NCI-H1048 (cell line): ENCODE data around the gene BACH1.
"Not testable (repeated sequence)": the region's sequence is repeated elsewhere in the genome, so short reads cannot be mapped to it uniquely, and the experiment has no call there.

Source experiments
- DNase-seq: peaks from one replicate; lab custom pipeline; 2025; lab: John Stamatoyannopoulos, UW

The BACH1 gene

GRCh38 chr21:29346771-29347170, 48.0 kb downstream of the BACH1 start:
- DNase-seq, result no peak

DNA sequence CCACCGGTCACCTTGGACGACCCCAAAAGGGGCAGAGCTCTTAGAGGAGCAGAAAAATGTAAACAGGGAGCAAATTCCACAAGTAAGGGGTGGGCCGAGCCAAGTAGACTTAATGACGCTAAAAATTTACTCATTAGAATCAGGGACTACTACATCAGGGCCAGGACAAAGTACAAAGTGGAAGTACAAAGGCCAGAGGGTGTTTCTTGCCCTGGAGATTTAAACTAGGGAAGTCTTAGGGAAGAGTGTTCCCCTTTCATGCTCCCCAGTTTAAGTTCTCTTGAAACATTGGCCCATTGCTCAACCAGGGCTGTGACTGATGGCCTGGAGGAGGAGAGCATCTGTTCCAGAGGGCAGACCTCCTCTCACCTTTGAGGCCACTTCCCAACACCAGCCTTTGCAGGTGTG, 48.6 kb downstream of the BACH1 start:
- no peak for DNase-seq

DNA sequence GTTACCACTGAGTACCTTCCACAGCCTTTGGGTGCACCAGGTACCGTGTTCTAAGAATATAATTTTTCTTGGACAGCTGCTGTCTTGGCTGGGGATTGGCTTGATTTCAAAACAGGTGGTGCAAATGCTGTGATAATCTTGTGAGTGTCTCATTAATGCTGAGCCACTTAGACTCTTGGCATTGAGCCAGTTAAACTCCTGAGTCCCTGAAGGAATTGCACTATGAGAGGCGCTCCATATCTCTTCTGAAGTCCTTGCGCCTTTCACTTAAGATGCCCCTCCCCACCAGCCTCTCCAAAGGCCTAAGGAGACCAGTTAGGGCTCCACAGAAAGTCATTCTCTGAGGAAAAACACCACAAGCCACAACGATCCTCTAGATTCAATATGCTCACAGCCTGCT, 51.0 kb downstream of the BACH1 start:
- DNase-seq, result no peak

- no peak for DNase-seq
Observed at GRCh38 chr21:29350246-29350779, 51.6 kb downstream of the BACH1 start.

GRCh38 chr21:29351691-29352090, 53.0 kb downstream of the BACH1 start:
- no peak for DNase-seq

DNA sequence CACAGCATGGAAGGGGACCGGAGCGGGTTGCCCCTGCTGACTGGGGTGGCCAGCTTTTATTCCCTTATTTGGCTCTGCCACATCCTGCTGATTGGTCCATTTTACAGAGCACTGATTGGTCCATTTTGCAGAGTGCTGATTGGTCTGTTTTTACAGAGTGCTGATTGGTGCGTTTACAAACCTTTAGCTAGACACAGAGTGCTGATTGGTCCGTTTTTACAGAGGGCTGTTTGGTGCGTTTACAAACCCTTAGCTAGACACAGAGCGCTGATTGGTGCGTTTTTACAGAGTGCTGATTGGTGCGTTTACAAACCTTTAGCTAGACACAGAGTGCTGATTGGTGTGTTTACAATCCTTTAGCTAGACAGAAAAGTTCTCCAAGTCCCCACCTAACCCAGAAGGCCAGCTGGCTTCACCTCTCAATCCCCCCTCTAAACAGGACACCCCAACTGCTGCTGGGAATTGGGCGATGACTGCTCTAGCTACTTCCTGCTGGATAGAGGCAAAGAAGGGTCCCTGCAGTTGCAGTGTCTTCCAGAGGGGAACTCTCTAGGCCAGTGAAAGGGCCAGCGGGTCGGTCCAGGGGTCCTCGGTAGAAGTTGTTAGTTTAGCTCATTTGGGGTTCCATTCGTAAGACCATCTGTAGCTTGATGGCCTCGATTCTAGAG, 56.5 kb downstream of the BACH1 start:
- not testable (repeated sequence) for DNase-seq

- DNase-seq, result not testable (repeated sequence)
Observed at GRCh38 chr21:29356291-29356690, 57.6 kb downstream of the BACH1 start.

- DNase-seq, result not testable (repeated sequence)
Observed at GRCh38 chr21:29356810-29357209, 58.1 kb downstream of the BACH1 start.

DNA sequence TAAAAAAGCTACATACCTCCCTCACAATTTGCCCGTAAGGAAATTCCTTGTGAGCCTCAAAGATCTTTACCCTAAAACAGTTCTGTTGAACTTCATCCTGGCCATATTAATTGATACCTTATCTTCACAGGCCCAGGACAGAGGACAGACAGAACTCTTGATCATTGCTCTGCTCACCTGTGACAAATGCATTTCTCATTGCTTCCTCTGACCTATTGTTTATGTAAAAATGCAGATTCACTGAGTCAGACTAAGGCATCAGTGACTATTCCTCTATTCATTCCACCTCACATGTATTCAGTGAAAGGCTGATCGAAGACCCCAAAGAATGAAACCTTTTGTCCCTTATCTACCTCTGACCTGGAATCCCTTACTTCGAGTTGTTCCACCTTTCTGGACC, 61.0 kb downstream of the BACH1 start:
- no peak for DNase-seq

DNA sequence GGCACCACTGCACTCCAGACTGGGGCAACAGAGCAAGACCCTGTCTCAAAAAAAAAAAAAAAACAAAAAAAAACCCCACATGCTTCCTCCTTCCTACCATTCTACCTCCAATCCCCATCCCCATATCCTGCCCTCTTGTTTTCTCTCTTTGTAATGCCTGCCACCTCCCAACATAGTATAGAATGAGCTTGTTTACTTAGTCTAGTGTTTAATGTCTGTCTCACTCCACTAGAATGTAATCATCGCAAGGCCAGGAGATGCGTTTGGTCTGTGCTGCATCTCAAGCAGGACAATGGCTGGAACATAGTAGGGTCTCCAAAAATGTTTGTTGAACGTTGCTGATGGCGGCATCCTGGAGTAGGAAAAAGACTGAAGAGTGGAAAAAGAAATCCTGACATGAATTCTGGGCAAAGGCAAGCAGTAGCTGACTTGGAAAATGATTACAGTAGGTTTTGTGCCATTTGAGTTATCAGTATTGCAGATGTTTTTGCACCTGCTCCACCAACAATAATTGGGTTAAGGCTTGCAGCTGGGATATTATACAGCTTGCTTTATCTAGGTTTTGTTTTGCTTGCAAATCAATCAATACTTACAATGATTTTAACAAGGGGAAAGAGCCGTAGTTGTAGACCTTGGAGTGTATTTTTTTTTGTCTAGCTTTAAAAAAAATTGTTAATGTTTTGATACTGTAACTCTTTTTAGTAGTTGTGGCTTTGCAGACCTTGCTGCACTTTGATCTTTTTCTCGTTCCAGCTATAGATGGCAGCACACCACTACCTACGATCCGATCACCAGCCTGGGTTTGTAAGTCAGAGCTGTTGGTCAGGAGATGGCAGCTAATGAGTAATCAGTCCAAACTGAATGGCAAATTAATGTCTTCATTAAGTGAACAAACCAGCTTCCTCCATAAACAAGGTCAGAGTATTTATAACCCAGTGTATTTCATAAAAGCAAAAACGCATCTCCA, 62.4 kb downstream of the BACH1 start:
- no peak for DNase-seq

DNA sequence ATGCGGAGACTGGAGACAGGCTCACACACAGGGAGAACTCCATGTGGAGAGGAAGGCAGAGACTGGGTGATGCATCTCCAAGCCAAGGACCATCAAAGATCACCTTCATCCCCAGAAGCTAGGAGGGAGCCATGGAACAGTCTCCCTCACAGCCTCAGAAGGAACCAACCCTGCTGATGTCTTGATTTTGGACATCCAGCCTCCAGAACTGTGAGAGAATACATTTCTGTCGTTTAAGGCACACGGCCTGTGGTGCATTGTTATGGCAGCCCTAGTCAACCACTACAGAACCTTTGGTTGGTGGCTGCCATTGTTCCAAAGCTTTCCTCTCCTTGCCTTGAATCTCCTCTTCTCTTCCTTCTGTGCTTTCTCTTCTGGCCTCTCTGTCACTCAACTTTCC, 64.0 kb downstream of the BACH1 start:
- no peak for DNase-seq

DNA sequence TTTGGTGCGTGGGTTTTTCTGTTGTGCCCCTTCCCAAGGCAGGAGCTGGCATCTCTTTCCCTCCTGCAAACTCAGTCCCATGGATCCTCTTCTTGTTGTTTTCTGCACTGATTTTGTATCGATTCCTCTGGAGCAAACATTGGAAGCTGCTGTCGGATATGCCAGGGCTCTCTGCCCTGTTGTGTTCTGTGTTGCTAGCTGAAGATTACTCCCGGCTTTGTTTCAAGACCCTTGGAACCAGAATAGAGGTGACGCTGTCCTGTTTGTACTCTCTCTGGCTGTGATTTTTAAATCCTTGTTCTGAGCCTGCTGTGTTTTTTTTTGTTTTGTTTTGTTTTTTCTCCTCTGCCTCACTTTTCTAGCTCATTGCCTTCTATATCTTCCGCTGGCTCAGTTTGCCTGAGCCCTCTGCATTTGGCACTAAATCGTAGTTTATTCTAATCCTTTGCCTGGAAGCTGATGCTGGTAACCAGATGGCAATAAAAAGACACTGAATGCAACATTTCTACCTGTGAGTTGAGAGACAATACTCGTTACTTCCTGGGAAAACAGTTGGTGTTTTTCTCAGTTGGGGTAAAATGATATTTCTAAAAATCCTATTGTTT, 67.0 kb downstream of the BACH1 start:
- DNase-seq, result no peak

DNA sequence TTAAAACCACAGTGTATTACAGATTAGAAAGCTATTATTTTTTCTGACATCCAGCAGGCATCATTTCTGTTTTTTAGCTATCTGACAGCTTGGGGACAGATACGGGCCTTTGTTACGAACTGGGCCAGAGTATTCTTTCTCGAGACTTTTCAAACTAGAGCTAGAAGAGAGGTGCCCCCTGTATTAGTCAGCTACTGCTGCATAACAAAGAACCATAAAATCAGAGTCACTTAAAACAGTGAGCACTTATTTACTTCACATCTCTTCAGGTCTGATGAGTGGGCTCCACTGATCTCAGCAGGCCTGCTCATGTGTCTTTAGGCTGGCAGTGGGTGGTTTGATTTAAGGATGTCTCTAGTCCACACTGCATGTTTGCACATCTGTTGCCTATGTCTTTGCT, 67.8 kb downstream of the BACH1 start:
- DNase-seq, result no peak

- DNase-seq, result no peak
Observed at GRCh38 chr21:29367335-29367734, 68.6 kb downstream of the BACH1 start.

- DNase-seq, result no peak
Observed at GRCh38 chr21:29368906-29369305, 70.2 kb downstream of the BACH1 start.

- no peak for DNase-seq
Observed at GRCh38 chr21:29371464-29371863, 72.7 kb downstream of the BACH1 start.

DNA sequence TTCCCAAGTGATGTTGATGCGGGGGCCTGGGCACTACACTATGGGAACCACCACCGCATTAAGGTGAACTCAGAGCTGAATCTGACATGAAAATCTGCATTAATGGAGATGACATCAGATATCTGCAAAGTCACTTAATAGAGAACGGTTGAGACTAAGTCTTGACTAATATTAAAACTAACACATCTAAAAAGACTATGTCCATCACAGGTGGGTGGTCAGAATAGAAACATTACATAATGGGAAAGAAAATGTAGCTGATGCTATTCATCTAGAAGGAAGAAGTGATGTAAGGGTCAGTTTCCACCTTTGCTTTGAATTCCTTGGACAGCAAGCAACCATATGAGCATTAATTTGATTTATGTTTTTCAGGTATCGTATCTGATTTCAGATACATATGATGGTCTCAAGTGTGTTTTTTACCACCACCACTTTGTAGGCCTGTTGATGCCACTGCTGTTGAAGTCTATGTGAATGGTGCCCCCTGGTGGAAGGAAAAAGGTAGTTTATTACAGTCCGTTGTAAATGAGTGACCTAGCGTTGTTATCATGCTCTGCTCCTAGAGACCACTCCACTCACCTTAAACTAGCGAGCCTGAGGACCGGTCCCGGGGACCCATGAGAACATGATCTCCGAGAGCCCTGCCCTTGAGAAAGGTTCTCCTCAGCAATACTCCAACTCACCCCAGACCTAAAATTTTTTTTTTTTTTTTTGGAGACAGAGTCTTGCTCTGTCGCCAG, 73.5 kb downstream of the BACH1 start:
- DNase-seq, result peak; percentile 38

- DNase-seq, result no peak
Observed at GRCh38 chr21:29374481-29374880, 75.8 kb downstream of the BACH1 start.

GRCh38 chr21:29376556-29376955, 77.8 kb downstream of the BACH1 start:
- no peak for DNase-seq

DNA sequence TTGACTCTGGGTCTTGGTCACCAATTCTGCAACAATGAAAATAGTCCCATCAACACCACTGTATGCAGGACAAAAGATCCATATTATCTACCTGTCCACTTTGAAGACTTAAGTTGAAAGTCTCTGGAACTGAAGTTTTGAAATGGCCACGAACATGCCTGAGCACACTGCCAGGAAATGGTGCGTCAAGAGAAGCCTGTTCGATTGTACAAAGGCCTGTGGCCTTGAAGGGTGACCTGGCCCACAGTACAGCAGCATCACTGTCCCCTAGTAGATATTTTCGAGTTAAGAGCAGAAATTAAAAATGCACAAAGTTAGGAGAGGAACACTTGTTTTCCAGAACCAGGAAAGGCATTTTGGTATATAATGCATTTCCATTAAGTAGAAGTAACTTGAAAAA, 78.5 kb downstream of the BACH1 start:
- no peak for DNase-seq

DNA sequence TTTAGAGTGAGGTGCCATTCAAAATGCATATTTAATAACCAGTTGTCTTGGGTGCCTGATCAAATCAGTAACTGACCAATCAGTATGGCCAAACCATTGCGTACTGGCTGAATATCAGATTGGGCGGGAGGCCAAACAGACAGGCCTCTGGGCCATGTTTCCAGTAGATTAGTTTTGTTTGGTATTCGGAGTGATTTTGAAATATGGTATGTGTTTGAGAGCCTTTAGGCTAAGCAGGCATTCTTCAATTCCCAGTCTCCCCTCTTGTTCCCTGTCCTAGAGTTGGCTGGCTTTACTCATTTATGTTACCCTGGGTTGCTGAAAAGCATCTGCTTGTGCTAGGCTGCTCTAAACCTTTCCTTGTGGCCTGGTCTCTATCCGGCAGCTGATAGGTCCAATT, 80.1 kb downstream of the BACH1 start:
- no peak for DNase-seq

DNA sequence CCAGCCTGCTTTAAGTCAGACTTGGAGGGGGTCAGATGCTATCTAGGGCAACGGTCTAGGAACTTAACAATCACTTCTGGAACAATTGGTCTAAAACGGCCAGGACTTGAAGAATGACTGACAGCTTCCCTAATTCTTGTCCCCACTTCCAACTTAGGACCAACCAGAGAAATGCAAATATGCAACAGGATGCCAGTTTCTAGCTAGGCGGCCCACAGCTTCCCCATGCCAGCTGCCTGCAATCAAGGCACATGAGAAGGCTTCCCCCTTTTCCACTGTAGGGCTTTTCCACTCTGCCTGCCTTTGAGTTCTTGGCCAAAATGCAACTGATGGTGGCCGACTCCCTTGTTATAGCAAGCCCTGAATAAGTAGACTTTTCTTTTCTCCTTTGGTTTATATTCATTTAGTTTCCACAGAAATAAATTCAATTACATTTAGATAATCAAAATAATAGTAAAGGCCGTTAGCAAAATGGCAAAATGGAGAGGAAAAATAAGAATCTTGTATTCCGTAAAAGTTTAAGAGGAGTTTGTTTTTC, 80.9 kb downstream of the BACH1 start:
- no peak for DNase-seq
